HepG2 (cell line): Measurements from ENCODE around the gene NEDD8. TPM values are rescaled to one million over a fixed set of nuclear protein-coding genes. Genes with fewer than 3 reads are reported as not detected.

Experiments used
- ATAC-seq: fragments of 200-7000 bp; cut with Tn5 transposase; 3 replicates; pipeline ENCODE4 v1.9.1; 2020; ENCODE audit warnings: mild to moderate bottlenecking, moderate library complexity
- BruUV-seq: library from RNA; stranded (reverse); fragments of 400-500 nt; replicated peaks from 2 replicates; lab custom pipeline; 2021; lab: Mats Ljungman, UMichigan
- CTCF ChIA-PET: fragments of 300-600 bp; formaldehyde crosslinking; extraction: SDS; loops from one replicate; lab custom pipeline; 2021; ENCODE audit warnings: low total read pairs, inconsistent platforms, low intra/inter-chr PET ratio; lab: Yijun Ruan, JAX
- POLR2A ChIA-PET: fragments of 350-600 bp; sonication (Branson Sonifier 250); formaldehyde crosslinking; loops from one replicate; lab custom pipeline; 2020; ENCODE audit warnings: antibody characterized with exemption, inconsistent platforms; lab: Yijun Ruan, JAX
- DNase-seq: peaks from one replicate; pipeline ENCODE4 v3.0.0-alpha.2; 2015; ENCODE audit warnings: low spot score
- FAIRE-seq: peaks from 3 replicates; lab custom pipeline; 2011; peaks lifted over from hg19 to GRCh38; lab: Jason Lieb, UNC
- H2AFZ ChIP-seq: one replicate; pipeline ENCODE4 v1.6.1; 2011; ENCODE audit warnings: low read length, inconsistent platforms
- H3K27ac ChIP-seq: fragments of 300-600 bp; 3 replicates; pipeline ENCODE4 v1.8.0; 2011; ENCODE audit warnings: mixed run types, mild to moderate bottlenecking, mixed read lengths, low read length, inconsistent platforms; ENCODE audit not compliant: insufficient read depth; ENCODE audit errors: extremely low read length
- H3K27me3 ChIP-seq, 2 experiments: fragments of 200-600 bp in 1 of 2; 2 replicates in 1 of 2; 3 replicates in 1 of 2; pipeline versions ENCODE4 v1.6.0 to v1.8.0; 2011; ENCODE audit warnings: low read length in 2 of 2, mild to moderate bottlenecking in 2 of 2, moderate library complexity in 2 of 2, inconsistent platforms in 1 of 2; ENCODE audit not compliant: insufficient read depth in 2 of 2, control insufficient read depth in 1 of 2
- H3K36me3 ChIP-seq, 2 experiments: fragments of 200-600 bp in 1 of 2; replicated peaks in 1 of 2; 2 replicates in 1 of 2; 3 replicates in 1 of 2; pipeline versions ENCODE4 v1.5.1 to v1.8.0; 2011; ENCODE audit warnings: low read length in 2 of 2, inconsistent platforms in 1 of 2; ENCODE audit not compliant: insufficient read depth in 2 of 2, control insufficient read depth in 1 of 2
- H3K4me1 ChIP-seq: 2 replicates; pipeline ENCODE4 v1.5.1; 2012; ENCODE audit warnings: low read length, inconsistent platforms; ENCODE audit not compliant: insufficient read depth
- H3K4me2 ChIP-seq: 2 replicates; pipeline ENCODE4 v1.6.0; 2011; ENCODE audit warnings: low read depth, low read length, inconsistent platforms
- H3K4me3 ChIP-seq, 3 experiments: fragments of 200-600 bp in 1 of 3; sonication (generic), shearing (Covaris generic) in 1 of 3; replicated peaks in 1 of 3; 2 replicates each; pipeline ENCODE4 v1.5.1; 2011 to 2016; ENCODE audit warnings: low read length in 3 of 3, inconsistent platforms in 2 of 3, low read depth in 2 of 3, mild to moderate bottlenecking in 2 of 3, control low read depth in 1 of 3, mixed read lengths in 1 of 3; ENCODE audit not compliant: insufficient read depth in 1 of 3
- H3K79me2 ChIP-seq: one replicate; pipeline ENCODE4 v1.6.1; 2011; ENCODE audit warnings: low read length, inconsistent platforms; ENCODE audit not compliant: insufficient read depth
- H3K9ac ChIP-seq: 2 replicates; pipeline ENCODE4 v1.6.0; 2011; ENCODE audit warnings: mild to moderate bottlenecking, low read depth, low read length, inconsistent platforms; ENCODE audit not compliant: insufficient read depth
- H3K9me3 ChIP-seq: 2 replicates; pipeline ENCODE4 v1.5.1; 2012; ENCODE audit warnings: mild to moderate bottlenecking, low read length
- H4K20me1 ChIP-seq: 2 replicates; pipeline ENCODE4 v1.6.0; 2011; ENCODE audit warnings: inconsistent platforms, mild to moderate bottlenecking, low read length, moderate library complexity; ENCODE audit not compliant: insufficient read depth
- FOXK1 ChIP-seq: sonication (generic); formaldehyde crosslinking; IDR thresholded peaks from 2 replicates; pipeline ENCODE4 v1.4.0; 2020; ENCODE audit warnings: low read depth, missing genetic modification reagents, borderline replicate concordance
- GATAD2A ChIP-seq: IDR thresholded peaks from 2 replicates; pipeline ENCODE4 v1.6.1; 2016
- KLF9 ChIP-seq: IDR thresholded peaks from 2 replicates; pipeline ENCODE4 v1.6.1; 2016; ENCODE audit warnings: low read depth
- MAFF ChIP-seq: IDR thresholded peaks from 2 replicates; pipeline ENCODE4 v1.6.1; 2011; ENCODE audit warnings: low read depth, low read length, improper control_type of control experiment
- MAFK ChIP-seq, 2 experiments: IDR thresholded peaks in 1 of 2; conservative IDR thresholded peaks in 1 of 2; 2 replicates each; pipeline ENCODE4 v1.6.1; 2011; ENCODE audit warnings: improper control_type of control experiment in 2 of 2, low read length in 2 of 2
- MAZ ChIP-seq, 2 experiments: sonication (generic) in 1 of 2; formaldehyde crosslinking in 1 of 2; IDR thresholded peaks; 2 replicates each; pipeline versions ENCODE4 v1.5.0 to v1.6.1; 2012 to 2020; ENCODE audit warnings: low read depth in 2 of 2, mild to moderate bottlenecking in 2 of 2, borderline replicate concordance in 1 of 2, improper control_type of control experiment in 1 of 2, low read length in 1 of 2, missing genetic modification reagents in 1 of 2, moderate library complexity in 1 of 2
- MIER2 ChIP-seq: IDR thresholded peaks from 2 replicates; pipeline ENCODE4 v1.6.1; 2016; ENCODE audit warnings: missing biosample characterization, missing genetic modification reagents
- NR2F1 ChIP-seq, 2 experiments: fragments of 450-650 bp in 1 of 2; formaldehyde crosslinking in 1 of 2; IDR thresholded peaks; 2 replicates each; pipeline versions ENCODE4 v1.5.0 to v1.6.1; 2016 to 2020; ENCODE audit warnings: mild to moderate bottlenecking in 1 of 2, missing compliant biosample characterization in 1 of 2, missing genetic modification reagents in 1 of 2, moderate library complexity in 1 of 2
- SKI ChIP-seq: fragments of 450-650 bp; IDR thresholded peaks from one replicate; pipeline ENCODE4 v1.6.1; 2018; ENCODE audit warnings: mild to moderate bottlenecking; ENCODE audit not compliant: partially characterized antibody
- SP1 ChIP-seq, 2 experiments: fragments of 450-650 bp in 1 of 2; sonication (generic) in 1 of 2; formaldehyde crosslinking in 1 of 2; IDR thresholded peaks; 2 replicates each; pipeline versions ENCODE4 v1.4.0 to v1.6.1; 2016 to 2020; ENCODE audit warnings: missing genetic modification reagents in 1 of 2
- ZFP36 ChIP-seq: fragments of 150-350 bp; IDR thresholded peaks from 2 replicates; pipeline ENCODE4 v1.6.1; 2018; ENCODE audit warnings: borderline replicate concordance, low read length, low read depth; ENCODE audit not compliant: partially characterized antibody
- ZNF460 ChIP-seq: sonication (generic); formaldehyde crosslinking; IDR thresholded peaks from 2 replicates; pipeline ENCODE4 v1.5.1; 2020; ENCODE audit warnings: missing genetic modification reagents, mild to moderate bottlenecking, borderline replicate concordance
- ZNF598 ChIP-seq: sonication (generic); formaldehyde crosslinking; IDR thresholded peaks from 2 replicates; pipeline ENCODE4 v1.5.1; 2020; ENCODE audit warnings: mild to moderate bottlenecking, missing genetic modification reagents, borderline replicate concordance
- ZNF644 ChIP-seq: IDR thresholded peaks from 2 replicates; pipeline ENCODE4 v1.6.1; 2016; ENCODE audit warnings: low read depth
- WGBS: methylation state at CpG from one replicate; pipeline ENCODE4 v1.1.6; 2017; ENCODE audit warnings: low lambda C conversion rate; 5-methylcytosine and 5-hydroxymethylcytosine counted together
- in situ Hi-C: cut with HindIII; loops from 2 replicates; pipeline ENCODE4 v1.10.0; 2017; ENCODE audit warnings: low pct_unique_long_range_greater_than_20kb; ENCODE audit not compliant: extremely low pct_ligation_motif_present
- intact Hi-C: fragments of 100-400 bp; cut with micrococcal nuclease; formaldehyde crosslinking; loops from one replicate; pipeline ENCODE4 v1.10.0; 2022; ENCODE audit not compliant: unreplicated experiment
- polyA plus RNA-seq, 8 experiments: library from polyadenylated mRNA; depleted of rRNA in 3 of 8; stranded (reverse) in 7 of 8; unstranded in 1 of 8; fragments of >200 nt; fragmentation: Illumina TruSeq in 4 of 8; extraction: Trizol in 4 of 8; gene quantifications; 2 replicates each; pipeline versions ENCODE4 v1.2.1 to v1.2.3, GENCODE V29; 2011 to 2016; ENCODE audit warnings: low read depth in 4 of 8, missing spikeins in 1 of 8, mixed read lengths in 1 of 8; ENCODE audit not compliant: insufficient read depth in 1 of 8
- total RNA-seq, 5 experiments: library from RNA; depleted of rRNA; stranded (reverse); fragments of >200 nt; fragmentation: Illumina TruSeq; extraction: Trizol; gene quantifications; 2 replicates each; pipeline ENCODE4 v1.2.3, GENCODE V29; 2016; ENCODE audit warnings: low read depth in 1 of 5
- TF ChIP-seq, protein P1 (sequence below): sonication (generic); formaldehyde crosslinking; conservative IDR thresholded peaks from 2 replicates; pipeline ENCODE4 v1.8.0; 2022; ENCODE audit warnings: mild to moderate bottlenecking, moderate library complexity, missing genetic modification reagents
- TF ChIP-seq, protein P2 (sequence below): sonication (generic); formaldehyde crosslinking; IDR thresholded peaks from 2 replicates; pipeline ENCODE4 v1.4.0; 2020; ENCODE audit warnings: missing genetic modification reagents
- TF ChIP-seq, protein P3 (sequence below): sonication (generic); formaldehyde crosslinking; conservative IDR thresholded peaks from 2 replicates; pipeline ENCODE4 v1.8.0; 2022; ENCODE audit warnings: low read depth, missing genetic modification reagents

NEDD8 gene
- total and polyA plus RNA-seq, 2 of the 13 experiments (the other 11 are each of a cell fraction or from before 2014, with no cell fraction given): 535 to 713 TPM

DNA sequence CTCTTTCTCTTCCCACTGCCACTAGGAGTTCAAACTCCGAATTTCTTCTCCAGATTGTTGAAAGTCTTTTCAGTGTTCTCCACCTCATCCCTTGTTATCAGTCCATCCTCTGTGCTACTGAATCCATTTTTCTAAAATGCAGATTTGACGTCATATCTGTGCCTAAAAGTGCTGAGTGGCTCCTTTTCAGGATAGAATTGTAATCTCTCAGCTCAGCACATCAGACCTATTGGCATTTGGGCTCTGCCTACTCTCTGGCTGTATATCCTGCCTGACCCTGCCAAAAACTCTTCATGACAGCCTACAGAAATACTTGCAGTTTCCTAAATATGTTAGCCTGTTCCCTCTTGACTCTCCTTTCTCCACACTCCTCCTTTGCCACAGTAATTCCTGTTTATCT, 40.3 kb upstream of the NEDD8 start:
- H3K79me2 ChIP-seq: peaks cover 7% of the 10 kb centered on the region
- BruUV-seq: no TSS peak
- no peak overlapping the region for H3K27ac ChIP-seq
- 88% methylated on average over 2 of the region's 2 CpGs for WGBS
- ChIA-PET CTCF (interaction anchor here (1.4 to 2.8 kb wide), 2 partner anchors 25 to 30 kb away, joined by 10 to 33 read pairs; partner anchors contain the start of gene TINF2), POLR2A (interaction anchor here (1.5 to 16.5 kb wide), 17 partner anchors 11 to 164 kb away, joined by 5 to 435 read pairs (median 32); partner anchors contain the start of genes CBLN3, CHMP4A, CIDEB and DCAF11)
- no peak overlapping the region for H3K4me3 ChIP-seq
- peaks cover 5 to 14% of the 10 kb centered on the region in 2 experiments; a peak in 4 of 5 replicates for H3K36me3 ChIP-seq
- no peaks in the 10 kb centered on the region for H4K20me1 ChIP-seq
- peaks cover 22% of the 10 kb centered on the region for H3K4me1 ChIP-seq
- H3K9ac ChIP-seq: peak overlapping the region; percentile 98
- TF ChIP-seq GATAD2A: no peak
- TF ChIP-seq, protein P1, sequence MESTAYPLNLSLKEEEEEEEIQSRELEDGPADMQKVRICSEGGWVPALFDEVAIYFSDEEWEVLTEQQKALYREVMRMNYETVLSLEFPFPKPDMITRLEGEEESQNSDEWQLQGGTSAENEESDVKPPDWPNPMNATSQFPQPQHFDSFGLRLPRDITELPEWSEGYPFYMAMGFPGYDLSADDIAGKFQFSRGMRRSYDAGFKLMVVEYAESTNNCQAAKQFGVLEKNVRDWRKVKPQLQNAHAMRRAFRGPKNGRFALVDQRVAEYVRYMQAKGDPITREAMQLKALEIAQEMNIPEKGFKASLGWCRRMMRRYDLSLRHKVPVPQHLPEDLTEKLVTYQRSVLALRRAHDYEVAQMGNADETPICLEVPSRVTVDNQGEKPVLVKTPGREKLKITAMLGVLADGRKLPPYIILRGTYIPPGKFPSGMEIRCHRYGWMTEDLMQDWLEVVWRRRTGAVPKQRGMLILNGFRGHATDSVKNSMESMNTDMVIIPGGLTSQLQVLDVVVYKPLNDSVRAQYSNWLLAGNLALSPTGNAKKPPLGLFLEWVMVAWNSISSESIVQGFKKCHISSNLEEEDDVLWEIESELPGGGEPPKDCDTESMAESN (CRISPR knock-in tag): no peak
- TF ChIP-seq, protein P2, sequence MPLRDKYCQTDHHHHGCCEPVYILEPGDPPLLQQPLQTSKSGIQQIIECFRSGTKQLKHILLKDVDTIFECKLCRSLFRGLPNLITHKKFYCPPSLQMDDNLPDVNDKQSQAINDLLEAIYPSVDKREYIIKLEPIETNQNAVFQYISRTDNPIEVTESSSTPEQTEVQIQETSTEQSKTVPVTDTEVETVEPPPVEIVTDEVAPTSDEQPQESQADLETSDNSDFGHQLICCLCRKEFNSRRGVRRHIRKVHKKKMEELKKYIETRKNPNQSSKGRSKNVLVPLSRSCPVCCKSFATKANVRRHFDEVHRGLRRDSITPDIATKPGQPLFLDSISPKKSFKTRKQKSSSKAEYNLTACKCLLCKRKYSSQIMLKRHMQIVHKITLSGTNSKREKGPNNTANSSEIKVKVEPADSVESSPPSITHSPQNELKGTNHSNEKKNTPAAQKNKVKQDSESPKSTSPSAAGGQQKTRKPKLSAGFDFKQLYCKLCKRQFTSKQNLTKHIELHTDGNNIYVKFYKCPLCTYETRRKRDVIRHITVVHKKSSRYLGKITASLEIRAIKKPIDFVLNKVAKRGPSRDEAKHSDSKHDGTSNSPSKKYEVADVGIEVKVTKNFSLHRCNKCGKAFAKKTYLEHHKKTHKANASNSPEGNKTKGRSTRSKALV (CRISPR knock-in tag): no peak
- TF ChIP-seq MAZ (IDR thresholded peaks at IDR 0.05; ENCODE audit: borderline replicate concordance, low read depth, low read length): no peak
- no peak for TF ChIP-seq MAZ (CRISPR knock-in tag; IDR thresholded peaks at IDR 0.05; ENCODE audit: low read depth)
- TF ChIP-seq ZFP36: no peak
- TF ChIP-seq NR2F1 (CRISPR knock-in tag; IDR thresholded peaks at IDR 0.05): no peak
- TF ChIP-seq MAFF: peak; percentile 97
- no peak for TF ChIP-seq ZNF598 (CRISPR knock-in tag)
- peak; percentile 97 for TF ChIP-seq MAFK (conservative IDR thresholded peaks at IDR 0.05 in 1 of 2, IDR thresholded peaks at IDR 0.05 in 1 of 2; ENCODE audit: low read length in 2 of 2)
- TF ChIP-seq FOXK1 (CRISPR knock-in tag): peak; percentile 16; the same call in 1 of the 2 replicates
- no peak for TF ChIP-seq ZNF460
- TF ChIP-seq, protein P3, sequence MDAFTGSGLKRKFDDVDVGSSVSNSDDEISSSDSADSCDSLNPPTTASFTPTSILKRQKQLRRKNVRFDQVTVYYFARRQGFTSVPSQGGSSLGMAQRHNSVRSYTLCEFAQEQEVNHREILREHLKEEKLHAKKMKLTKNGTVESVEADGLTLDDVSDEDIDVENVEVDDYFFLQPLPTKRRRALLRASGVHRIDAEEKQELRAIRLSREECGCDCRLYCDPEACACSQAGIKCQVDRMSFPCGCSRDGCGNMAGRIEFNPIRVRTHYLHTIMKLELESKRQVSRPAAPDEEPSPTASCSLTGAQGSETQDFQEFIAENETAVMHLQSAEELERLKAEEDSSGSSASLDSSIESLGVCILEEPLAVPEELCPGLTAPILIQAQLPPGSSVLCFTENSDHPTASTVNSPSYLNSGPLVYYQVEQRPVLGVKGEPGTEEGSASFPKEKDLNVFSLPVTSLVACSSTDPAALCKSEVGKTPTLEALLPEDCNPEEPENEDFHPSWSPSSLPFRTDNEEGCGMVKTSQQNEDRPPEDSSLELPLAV (CRISPR knock-in tag): no peak
- TF ChIP-seq MIER2 (CRISPR knock-in tag): no peak
- TF ChIP-seq SP1 (IDR thresholded peaks at IDR 0.05): no peak
- TF ChIP-seq SP1 (CRISPR knock-in tag; IDR thresholded peaks at IDR 0.05): peak; percentile 8; the same call in 1 of the 2 replicates
- no peak for TF ChIP-seq ZNF644 (CRISPR knock-in tag)
- TF ChIP-seq KLF9: no peak
- TF ChIP-seq SKI: no peak
- TF ChIP-seq, all 625 proteins: peak for 4
- Histone ChIP-seq H3K9me3 (no peaks in the 10 kb centered on the region), H3K27me3 (no peaks in the 10 kb centered on the region; a peak in 1 of 5 replicates), H2AFZ (no peak overlapping the region), H3K4me2 (peak overlapping the region; percentile 97)
- no peak for DNase-seq
- intact Hi-C loops: no loop called here
- ATAC-seq: no peak
- in situ Hi-C loops: no loop called here
- no peak for FAIRE-seq
